Osteocyte (in vitro differentiated cells): ENCODE results near the gene KCNJ18. TPM values are rescaled to one million over a fixed set of nuclear protein-coding genes. Genes with fewer than 3 reads are reported as not detected.
"Not testable (repeated sequence)": the region's sequence is repeated elsewhere in the genome, so short reads cannot be mapped to it uniquely, and the experiment has no call there.

Experiments used
- DNase-seq: peaks from one replicate; pipeline ENCODE4 v3.0.0; 2021; ENCODE audit warnings: mixed read lengths; ENCODE audit not compliant: unreplicated experiment; ENCODE audit errors: extremely low spot score
- H3K27ac Mint-ChIP-seq: one replicate; pipeline ENCODE4 v1.8.0; 2021; ENCODE audit warnings: mild to moderate bottlenecking, mixed read lengths; ENCODE audit not compliant: unreplicated experiment
- H3K27me3 Mint-ChIP-seq: one replicate; pipeline ENCODE4 v1.8.0; 2021; ENCODE audit warnings: mixed read lengths; ENCODE audit not compliant: unreplicated experiment
- H3K36me3 Mint-ChIP-seq: one replicate; pipeline ENCODE4 v1.8.0; 2021; ENCODE audit warnings: mixed read lengths; ENCODE audit not compliant: unreplicated experiment
- H3K4me1 Mint-ChIP-seq: one replicate; pipeline ENCODE4 v1.8.0; 2021; ENCODE audit warnings: mixed read lengths; ENCODE audit not compliant: unreplicated experiment
- H3K4me3 Mint-ChIP-seq: one replicate; pipeline ENCODE4 v1.8.0; 2021; ENCODE audit warnings: mild to moderate bottlenecking, moderate library complexity, mixed read lengths; ENCODE audit not compliant: unreplicated experiment
- H3K9me3 Mint-ChIP-seq: one replicate; pipeline ENCODE4 v1.8.0; 2021; ENCODE audit warnings: mixed read lengths; ENCODE audit not compliant: unreplicated experiment
- CTCF ChIP-seq: fragments of 200-600 bp; sonication (generic); IDR thresholded peaks from 2 replicates; pipeline ENCODE4 v1.5.0; 2021; ENCODE audit warnings: antibody characterized with exemption, mild to moderate bottlenecking, moderate library complexity
- total RNA-seq: library from RNA; stranded (reverse); gene quantifications from 2 replicates; pipeline ENCODE4 v1.2.1, GENCODE V29; 2021

The KCNJ18 gene
- total RNA-seq, 1 donor from 2014 or later: not detected

DNA sequence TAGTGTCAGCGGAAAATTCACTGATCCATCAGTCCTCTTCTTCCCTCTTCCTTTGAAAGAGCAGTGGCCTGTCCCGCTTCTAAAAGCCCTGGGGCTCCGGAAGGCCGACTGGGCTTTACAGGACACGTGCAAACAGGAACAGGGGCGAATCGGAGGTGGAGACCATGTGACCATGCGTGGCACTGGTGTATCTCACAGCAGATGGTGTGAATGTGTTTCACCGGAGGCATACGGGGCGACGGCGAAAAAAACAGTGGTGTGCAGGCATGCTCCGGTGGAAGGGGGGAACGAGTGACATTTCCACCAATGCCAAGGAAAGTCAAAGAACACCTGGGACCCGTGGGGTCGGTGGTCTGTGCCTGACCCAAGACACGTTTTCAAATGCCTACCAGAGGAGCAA lies 8.4 kb upstream of the KCNJ18 start:
- H3K4me3 Mint-ChIP-seq, DNase-seq, H3K27me3 Mint-ChIP-seq, H3K4me1 Mint-ChIP-seq, H3K27ac Mint-ChIP-seq, H3K36me3 Mint-ChIP-seq: not testable (repeated sequence)
- peaks cover 19% of the 10 kb centered on the region for H3K9me3 Mint-ChIP-seq

DNA sequence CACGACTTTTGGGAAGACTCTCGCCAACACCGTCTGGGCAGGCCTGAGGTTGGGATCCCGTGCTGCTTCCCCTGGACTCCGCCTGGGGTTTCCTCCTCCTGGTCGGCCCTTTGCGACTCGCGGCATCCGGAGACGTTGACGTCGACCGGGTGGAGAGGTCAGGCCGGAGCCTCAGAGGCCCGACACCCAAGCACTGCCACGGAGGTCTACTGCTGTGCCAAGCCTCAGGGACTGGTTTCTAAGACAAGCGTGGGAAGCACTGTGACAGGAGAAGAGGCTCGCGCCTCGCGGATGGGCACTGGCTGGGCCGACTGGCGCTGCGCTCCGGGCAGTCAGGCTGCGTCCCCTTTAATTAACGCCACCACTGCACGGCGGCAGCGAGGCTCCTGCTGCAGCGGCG lies 7.9 kb upstream of the KCNJ18 start:
- peaks cover 16% of the 10 kb centered on the region for H3K9me3 Mint-ChIP-seq
- not testable (repeated sequence) for H3K4me3 Mint-ChIP-seq, H3K27ac Mint-ChIP-seq, H3K36me3 Mint-ChIP-seq, DNase-seq, H3K4me1 Mint-ChIP-seq, H3K27me3 Mint-ChIP-seq

GRCh38 chr17:21685061-21685795 lies 7.1 kb upstream of the KCNJ18 start:
- DNase-seq, H3K4me3 Mint-ChIP-seq, H3K4me1 Mint-ChIP-seq, H3K27me3 Mint-ChIP-seq, H3K27ac Mint-ChIP-seq, H3K36me3 Mint-ChIP-seq: not testable (repeated sequence)
- peaks cover 17% of the 10 kb centered on the region for H3K9me3 Mint-ChIP-seq

GRCh38 chr17:21686165-21687015 lies 5.9 kb upstream of the KCNJ18 start:
- Mint-ChIP-seq H3K36me3 (no peaks in the 10 kb centered on the region), H3K4me1 (no peaks in the 10 kb centered on the region), H3K4me3 (no peak overlapping the region), H3K9me3 (peaks cover 19% of the 10 kb centered on the region), H3K27ac (no peak overlapping the region), H3K27me3 (no peaks in the 10 kb centered on the region)
- TF ChIP-seq CTCF: no peak
- no peak for DNase-seq

DNA sequence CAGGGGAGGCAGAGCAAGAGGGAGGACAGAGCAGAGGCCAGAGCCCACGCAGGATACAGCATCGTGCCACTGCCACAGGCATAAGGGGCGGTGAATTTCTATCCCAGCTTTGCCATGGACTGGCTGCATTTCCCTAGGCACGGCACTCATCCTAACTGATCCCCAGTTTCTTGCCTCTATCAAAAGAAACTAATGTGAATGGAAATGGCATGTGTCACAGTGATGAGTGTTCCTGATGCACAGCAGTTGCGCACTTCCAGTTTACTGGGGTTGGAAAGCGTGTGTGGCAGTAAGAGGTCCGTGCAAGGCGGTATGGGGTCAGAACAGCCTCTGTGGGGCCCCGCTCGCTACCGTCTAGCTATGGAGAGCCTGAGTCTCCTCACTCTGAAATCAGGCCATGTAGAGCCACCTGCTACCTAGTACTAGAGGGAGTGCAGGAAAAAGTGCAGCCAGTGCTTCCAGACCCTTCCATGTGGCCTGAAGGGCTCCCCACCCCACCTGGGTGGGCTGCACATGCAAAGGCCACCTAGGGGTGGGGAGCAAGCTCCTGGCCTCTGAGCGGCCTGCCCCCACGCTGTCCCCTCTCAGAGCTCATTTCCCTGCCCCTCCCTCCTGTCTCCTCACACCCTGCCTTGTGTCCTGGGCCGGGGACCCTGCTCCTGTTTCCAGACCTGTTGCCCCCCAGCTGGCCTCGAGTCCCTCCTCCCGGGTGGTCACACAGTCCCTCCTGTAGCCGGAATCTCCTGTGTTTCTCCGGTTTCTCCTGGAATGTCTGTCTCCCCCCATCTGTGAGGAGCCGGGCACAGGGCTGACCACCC lies 5.0 kb upstream of the KCNJ18 start:
- no peak for TF ChIP-seq CTCF
- peaks cover 20% of the 10 kb centered on the region for H3K9me3 Mint-ChIP-seq

GRCh38 chr17:21688293-21688949 lies 3.9 kb upstream of the KCNJ18 start:
- DNase-seq: no peak
- H3K4me1 Mint-ChIP-seq: no peaks in the 10 kb centered on the region
- H3K9me3 Mint-ChIP-seq: peaks cover 20% of the 10 kb centered on the region
- no peaks in the 10 kb centered on the region for H3K27me3 Mint-ChIP-seq
- H3K36me3 Mint-ChIP-seq: no peaks in the 10 kb centered on the region
- no peak for TF ChIP-seq CTCF
- H3K27ac Mint-ChIP-seq: no peak overlapping the region
- no peak overlapping the region for H3K4me3 Mint-ChIP-seq

More for the DNA sequence above, 5.0 kb upstream of the KCNJ18 start:
- no peaks in the 10 kb centered on the region for H3K4me1 Mint-ChIP-seq
- no peaks in the 10 kb centered on the region for H3K36me3 Mint-ChIP-seq
- DNase-seq: no peak
- H3K27ac Mint-ChIP-seq: no peak overlapping the region
- no peak overlapping the region for H3K4me3 Mint-ChIP-seq
- no peaks in the 10 kb centered on the region for H3K27me3 Mint-ChIP-seq
